ENCODE measurements around the gene PCDHGB3.
"Not testable (repeated sequence)": the region's sequence is repeated elsewhere in the genome, so short reads cannot be mapped to it uniquely, and the experiment has no call there.

Gene PCDHGB3

DNA sequence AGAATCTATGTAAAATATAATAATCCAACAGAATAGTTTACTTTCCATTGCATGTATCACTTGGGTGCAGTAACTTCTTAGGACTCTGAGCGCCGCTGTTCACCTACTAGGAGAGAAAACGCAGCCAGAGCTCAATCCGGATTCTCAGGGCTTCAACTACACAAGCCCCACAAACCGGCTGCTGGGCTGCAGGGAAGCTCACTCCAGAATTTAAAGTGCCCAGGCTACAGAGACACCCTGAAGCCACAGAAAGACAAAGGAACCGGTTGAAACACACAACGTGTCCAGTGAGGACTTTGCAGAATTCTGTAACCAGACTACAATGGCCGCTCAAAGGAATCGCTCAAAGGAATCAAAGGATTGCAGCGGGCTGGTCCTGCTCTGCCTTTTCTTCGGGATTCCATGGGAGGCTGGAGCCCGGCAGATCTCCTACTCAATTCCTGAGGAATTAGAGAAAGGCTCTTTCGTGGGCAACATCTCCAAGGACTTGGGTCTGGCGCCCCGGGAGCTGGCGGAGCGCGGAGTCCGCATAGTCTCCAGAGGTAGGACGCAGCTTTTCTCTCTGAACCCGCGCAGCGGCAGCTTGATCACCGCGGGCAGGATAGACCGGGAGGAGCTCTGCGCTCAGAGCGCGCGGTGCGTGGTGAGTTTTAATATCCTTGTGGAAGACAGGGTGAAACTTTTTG lies 43.0 kb downstream of the PCDHGB3 start, which contains the start of gene PCDHGA10:
PCDHGA10 (plus strand) TSS at position 134 of the 686 bp plus-strand sequence; CDS start at position 323, 189 bp downstream.
- FAIRE-seq (no peak), DNase-seq (ENCODE audit: insufficient read length, low spot score) (no peak)
- TF ChIP-seq, protein P1, sequence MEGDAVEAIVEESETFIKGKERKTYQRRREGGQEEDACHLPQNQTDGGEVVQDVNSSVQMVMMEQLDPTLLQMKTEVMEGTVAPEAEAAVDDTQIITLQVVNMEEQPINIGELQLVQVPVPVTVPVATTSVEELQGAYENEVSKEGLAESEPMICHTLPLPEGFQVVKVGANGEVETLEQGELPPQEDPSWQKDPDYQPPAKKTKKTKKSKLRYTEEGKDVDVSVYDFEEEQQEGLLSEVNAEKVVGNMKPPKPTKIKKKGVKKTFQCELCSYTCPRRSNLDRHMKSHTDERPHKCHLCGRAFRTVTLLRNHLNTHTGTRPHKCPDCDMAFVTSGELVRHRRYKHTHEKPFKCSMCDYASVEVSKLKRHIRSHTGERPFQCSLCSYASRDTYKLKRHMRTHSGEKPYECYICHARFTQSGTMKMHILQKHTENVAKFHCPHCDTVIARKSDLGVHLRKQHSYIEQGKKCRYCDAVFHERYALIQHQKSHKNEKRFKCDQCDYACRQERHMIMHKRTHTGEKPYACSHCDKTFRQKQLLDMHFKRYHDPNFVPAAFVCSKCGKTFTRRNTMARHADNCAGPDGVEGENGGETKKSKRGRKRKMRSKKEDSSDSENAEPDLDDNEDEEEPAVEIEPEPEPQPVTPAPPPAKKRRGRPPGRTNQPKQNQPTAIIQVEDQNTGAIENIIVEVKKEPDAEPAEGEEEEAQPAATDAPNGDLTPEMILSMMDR (IDR thresholded peaks at IDR 0.05; ENCODE audit: insufficient read depth, missing control alignments): no peak

DNA sequence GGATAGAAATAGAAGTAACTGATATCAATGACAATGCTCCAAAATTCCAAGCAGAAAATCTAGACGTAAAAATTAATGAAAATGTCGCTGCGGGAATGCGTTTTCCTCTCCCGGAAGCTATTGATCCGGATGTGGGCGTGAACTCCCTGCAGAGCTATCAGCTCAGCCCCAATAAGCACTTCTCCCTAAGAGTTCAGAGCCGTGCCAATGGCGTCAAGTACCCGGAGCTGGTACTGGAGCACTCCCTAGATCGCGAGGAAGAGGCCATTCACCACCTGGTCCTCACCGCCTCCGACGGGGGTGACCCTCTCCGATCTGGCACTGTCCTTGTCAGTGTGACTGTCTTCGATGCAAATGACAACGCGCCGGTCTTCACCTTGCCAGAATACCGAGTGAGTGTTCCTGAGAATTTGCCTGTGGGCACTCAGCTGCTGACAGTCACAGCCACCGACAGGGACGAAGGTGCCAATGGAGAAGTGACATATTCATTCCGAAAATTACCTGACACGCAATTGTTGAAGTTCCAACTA lies 43.6 kb downstream of the PCDHGB3 start:
- no peak for FAIRE-seq
- TF ChIP-seq, protein P1 (IDR thresholded peaks at IDR 0.05; ENCODE audit: insufficient read depth, missing control alignments): no peak
- no peak for DNase-seq (ENCODE audit: insufficient read length, low spot score)

DNA sequence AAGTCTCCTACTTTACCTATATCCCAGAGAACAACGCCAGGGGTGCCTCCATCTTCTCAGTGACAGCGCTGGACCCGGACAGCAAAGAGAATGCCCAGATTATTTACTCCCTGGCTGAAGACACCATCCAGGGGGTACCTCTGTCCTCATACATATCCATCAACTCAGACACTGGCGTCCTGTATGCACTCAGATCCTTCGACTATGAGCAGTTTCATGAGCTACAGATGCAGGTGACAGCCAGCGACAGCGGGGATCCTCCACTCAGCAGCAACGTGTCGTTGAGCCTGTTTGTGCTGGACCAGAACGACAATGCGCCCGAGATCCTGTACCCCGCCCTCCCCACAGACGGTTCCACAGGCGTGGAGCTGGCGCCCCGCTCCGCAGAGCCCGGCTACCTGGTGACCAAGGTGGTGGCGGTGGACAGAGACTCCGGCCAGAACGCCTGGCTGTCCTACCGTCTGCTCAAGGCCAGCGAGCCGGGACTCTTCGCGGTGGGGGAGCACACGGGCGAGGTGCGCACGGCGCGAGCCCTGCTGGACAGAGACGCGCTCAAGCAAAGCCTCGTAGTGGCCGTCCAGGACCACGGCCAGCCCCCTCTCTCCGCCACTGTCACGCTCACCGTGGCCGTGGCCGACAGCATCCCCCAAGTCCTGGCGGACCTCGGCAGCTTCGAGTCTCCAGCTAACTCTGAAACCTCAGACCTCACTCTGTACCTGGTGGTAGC lies 44.7 kb downstream of the PCDHGB3 start:
- not testable (repeated sequence) for FAIRE-seq

GRCh38 chr5:141415275-141415618 lies 45.2 kb downstream of the PCDHGB3 start:
- not testable (repeated sequence) for DNase-seq (ENCODE audit: insufficient read length, low spot score); FAIRE-seq

More for the DNA sequence above, 44.7 kb downstream of the PCDHGB3 start:
- not testable (repeated sequence) for DNase-seq (ENCODE audit: insufficient read length, low spot score)

DNA sequence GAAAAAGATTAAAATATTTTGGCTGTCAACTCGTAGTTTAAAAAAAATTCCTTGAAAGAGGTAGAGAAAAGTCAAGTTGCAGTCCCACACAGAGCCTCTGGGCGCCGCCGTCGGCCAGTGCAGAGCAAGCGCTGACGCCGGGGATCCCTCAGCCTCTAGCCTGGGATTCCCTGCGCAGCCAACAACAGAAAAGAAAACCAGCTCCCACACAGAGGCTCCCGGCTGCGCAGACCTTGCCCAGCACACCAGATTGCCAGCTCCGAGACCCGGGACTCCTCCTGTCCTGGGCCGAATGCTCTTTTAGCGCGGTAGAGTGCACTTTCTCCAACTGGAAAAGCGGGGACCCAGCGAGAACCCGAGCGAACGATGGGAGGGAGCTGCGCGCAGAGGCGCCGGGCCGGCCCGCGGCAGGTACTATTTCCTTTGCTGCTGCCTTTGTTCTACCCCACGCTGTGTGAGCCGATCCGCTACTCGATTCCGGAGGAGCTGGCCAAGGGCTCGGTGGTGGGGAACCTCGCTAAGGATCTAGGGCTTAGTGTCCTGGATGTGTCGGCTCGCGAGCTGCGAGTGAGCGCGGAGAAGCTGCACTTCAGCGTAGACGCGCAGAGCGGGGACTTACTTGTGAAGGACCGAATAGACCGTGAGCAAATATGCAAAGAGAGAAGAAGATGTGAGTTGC lies 47.6 kb downstream of the PCDHGB3 start, which contains the start of gene PCDHGB7:
PCDHGB7 (plus strand) TSS at position 184 of the 679 bp plus-strand sequence; CDS start at position 367, 183 bp downstream.
- FAIRE-seq; DNase-seq (ENCODE audit: insufficient read length, low spot score): not testable (repeated sequence)

DNA sequence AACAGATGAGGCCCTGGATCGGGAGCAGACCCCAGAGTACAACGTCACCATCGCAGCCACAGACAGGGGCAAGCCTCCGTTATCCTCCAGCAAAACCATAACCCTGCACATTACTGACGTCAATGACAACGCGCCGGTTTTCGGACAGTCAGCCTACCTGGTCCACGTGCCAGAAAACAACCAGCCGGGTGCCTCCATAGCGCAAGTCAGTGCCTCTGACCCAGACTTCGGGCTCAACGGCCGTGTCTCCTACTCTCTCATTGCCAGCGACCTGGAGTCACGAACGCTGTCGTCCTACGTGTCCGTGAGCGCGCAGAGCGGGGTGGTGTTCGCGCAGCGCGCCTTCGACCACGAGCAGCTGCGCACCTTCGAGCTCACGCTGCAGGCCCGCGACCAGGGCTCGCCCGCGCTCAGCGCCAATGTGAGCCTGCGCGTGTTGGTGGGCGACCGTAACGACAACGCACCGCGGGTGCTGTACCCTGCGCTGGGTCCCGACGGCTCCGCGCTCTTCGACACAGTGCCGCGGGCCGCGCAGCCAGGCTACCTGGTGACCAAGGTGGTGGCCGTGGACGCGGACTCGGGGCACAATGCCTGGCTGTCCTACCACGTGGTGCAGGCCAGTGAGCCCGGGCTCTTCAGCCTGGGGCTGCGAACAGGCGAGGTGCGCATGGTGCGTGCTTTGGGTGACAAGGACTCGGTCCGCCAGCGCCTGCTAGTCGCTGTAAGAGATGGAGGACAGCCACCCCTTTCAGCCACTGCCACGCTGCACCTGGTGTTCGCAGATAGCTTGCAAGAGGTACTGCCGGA lies 49.2 kb downstream of the PCDHGB3 start:
- TF ChIP-seq, protein P1 (IDR thresholded peaks at IDR 0.05; ENCODE audit: insufficient read depth, missing control alignments): no peak
- DNase-seq (ENCODE audit: insufficient read length, low spot score): no peak
- no peak for FAIRE-seq

DNA sequence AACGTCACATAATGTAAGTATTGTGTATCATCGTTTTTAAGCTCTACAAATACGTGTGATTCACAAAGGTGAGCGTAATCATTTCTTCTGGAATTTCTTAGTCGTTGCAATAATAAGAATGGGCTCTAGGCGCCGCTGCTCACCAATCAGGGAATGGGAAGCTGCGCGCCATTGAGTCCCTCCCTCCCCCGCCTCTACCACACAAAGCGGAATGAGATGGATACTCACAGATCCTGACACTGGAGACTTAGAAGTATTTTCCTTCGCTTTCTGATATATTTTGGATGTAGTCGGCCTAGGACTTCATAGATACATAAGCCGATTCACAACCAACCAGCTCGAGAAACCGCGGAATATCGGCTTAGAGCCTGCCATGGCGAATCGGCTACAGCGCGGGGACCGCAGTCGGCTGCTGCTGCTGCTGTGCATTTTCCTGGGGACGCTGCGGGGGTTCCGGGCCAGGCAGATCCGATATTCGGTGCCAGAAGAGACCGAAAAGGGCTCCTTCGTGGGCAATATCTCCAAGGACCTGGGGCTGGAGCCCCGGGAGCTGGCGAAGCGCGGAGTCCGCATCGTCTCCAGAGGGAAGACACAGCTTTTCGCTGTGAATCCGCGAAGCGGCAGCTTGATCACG lies 50.9 kb downstream of the PCDHGB3 start, which contains the start of gene PCDHGA11:
PCDHGA11 (plus strand) TSS at position 197 of the 634 bp plus-strand sequence; CDS start at position 374, 177 bp downstream.
- FAIRE-seq (no peak), DNase-seq (ENCODE audit: insufficient read length, low spot score) (no peak)
- TF ChIP-seq, protein P1 (IDR thresholded peaks at IDR 0.05; ENCODE audit: insufficient read depth, missing control alignments): no peak

DNA sequence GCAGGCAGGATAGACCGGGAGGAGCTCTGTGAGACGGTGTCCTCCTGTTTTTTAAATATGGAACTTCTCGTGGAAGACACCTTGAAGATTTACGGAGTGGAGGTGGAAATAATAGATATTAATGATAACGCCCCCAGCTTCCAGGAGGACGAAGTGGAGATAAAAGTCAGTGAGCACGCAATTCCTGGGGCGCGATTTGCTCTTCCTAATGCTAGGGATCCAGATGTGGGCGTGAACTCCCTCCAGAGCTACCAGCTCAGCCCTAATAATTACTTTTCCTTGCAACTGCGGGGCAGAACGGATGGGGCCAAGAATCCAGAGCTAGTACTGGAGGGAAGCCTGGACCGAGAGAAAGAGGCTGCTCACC lies 51.4 kb downstream of the PCDHGB3 start:
- no peak for DNase-seq (ENCODE audit: insufficient read length, low spot score)
- no peak for FAIRE-seq
- TF ChIP-seq, protein P1 (IDR thresholded peaks at IDR 0.05; ENCODE audit: insufficient read depth, missing control alignments): no peak

Measured in D721Med (cell line).